Measurements from ENCODE around the gene TBC1D9.

The TBC1D9 gene

DNA sequence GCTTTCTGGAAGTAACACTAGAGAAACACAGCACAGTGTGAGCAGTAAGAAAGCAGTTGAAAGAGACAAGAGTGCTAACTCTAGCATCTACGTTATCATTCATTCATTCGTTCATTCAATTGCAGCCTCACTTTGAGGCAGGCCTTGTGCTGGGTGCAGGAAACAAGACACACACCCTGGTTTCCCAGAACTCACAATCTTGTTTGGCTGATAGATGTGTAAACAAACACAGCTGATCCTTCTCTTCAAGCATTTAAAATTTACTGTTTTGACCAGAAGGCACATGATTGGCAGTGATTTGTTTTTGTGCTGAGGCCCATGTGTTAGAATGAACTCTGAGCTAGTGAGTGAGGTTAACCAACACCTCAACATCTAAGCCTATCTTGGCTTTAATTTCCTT, 20.4 kb upstream of the TBC1D9 start:
- no peak overlapping the region for H3K9ac ChIP-seq (ENCODE audit: low read length)
- no peak overlapping the region for H3K4me3 ChIP-seq (ENCODE audit: low read length)
- H3K27me3 ChIP-seq (ENCODE audit: control insufficient read depth, insufficient read depth, low read length) = no peaks in the 10 kb centered on the region
- no peak overlapping the region for H3K27ac ChIP-seq (ENCODE audit: low read depth, low read length)
- H3K36me3 ChIP-seq (ENCODE audit: control insufficient read depth, insufficient read depth, low read length) = no peaks in the 10 kb centered on the region
- H3K4me1 ChIP-seq (ENCODE audit: control insufficient read depth, insufficient read depth, low read length) = no peaks in the 10 kb centered on the region

DNA sequence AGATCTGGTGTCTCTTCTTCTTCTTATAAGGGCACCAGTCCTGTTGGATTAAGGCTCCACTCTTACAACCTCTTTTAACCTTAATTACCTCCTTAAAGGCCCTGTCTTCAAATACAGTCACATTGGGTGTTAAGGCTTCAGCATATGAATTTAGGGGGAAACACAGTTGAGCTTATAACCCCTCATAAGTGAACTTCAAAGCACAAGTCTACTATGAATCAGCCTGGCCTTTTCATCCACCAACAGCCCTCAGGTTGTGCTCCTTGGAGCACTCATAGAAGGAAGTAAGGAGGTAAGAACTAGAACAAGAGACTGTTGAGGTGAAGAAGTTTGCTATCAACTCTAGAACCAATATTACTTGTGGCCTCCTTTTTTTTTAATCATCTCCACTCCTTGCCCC, 18.8 kb upstream of the TBC1D9 start:
- Histone ChIP-seq H3K27me3 (ENCODE audit: control insufficient read depth, insufficient read depth, low read length) (no peaks in the 10 kb centered on the region), H3K4me1 (ENCODE audit: control insufficient read depth, insufficient read depth, low read length) (no peaks in the 10 kb centered on the region), H3K4me3 (ENCODE audit: low read length) (no peak overlapping the region), H3K27ac (ENCODE audit: low read depth, low read length) (no peak overlapping the region), H3K36me3 (ENCODE audit: control insufficient read depth, insufficient read depth, low read length) (no peaks in the 10 kb centered on the region), H3K9ac (ENCODE audit: low read length) (no peak overlapping the region)

DNA sequence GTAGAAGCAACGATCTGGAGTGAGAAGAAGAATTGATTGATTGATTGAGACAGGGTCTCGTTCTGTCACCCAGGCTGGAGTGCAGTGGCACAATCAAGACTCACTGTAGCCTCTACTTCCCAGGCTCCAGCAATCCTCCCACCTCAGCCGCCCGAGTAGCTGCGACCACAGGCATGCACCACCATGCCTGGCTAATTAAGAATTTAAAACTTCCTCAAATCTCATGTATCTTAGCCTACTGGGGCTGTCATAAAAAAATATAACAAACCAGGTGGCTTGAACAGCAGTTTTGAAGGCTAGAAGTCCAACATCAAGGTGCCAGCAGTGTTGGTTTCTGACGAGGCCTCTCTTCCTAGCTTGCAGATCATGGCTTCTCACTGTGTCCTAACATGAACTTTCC, 18.3 kb upstream of the TBC1D9 start:
- H3K27ac ChIP-seq (ENCODE audit: low read depth, low read length) = no peak overlapping the region
- H3K4me1 ChIP-seq (ENCODE audit: control insufficient read depth, insufficient read depth, low read length) = no peaks in the 10 kb centered on the region
- no peak overlapping the region for H3K9ac ChIP-seq (ENCODE audit: low read length)
- H3K4me3 ChIP-seq (ENCODE audit: low read length) = no peak overlapping the region
- no peaks in the 10 kb centered on the region for H3K36me3 ChIP-seq (ENCODE audit: control insufficient read depth, insufficient read depth, low read length)
- H3K27me3 ChIP-seq (ENCODE audit: control insufficient read depth, insufficient read depth, low read length) = no peaks in the 10 kb centered on the region

DNA sequence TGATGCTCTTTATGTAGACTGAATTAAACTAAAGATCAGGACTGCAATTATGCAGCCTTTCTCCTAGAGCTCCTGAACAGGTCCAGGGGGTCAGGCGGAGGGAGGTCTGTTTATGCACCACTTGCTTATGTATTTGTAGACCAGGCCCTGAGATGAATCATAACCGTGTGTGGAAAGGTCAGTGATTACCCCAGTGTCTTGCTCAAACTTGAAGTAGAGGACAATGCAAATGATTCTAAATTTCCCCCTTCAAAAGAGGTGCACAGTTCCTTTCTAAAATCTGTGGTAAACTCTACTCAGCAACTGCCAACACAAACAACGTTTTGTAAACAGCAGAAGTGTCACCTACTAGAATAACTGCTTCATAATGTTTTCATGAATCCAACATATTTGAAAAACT, 13.0 kb upstream of the TBC1D9 start:
- H3K9ac ChIP-seq (ENCODE audit: low read length) = no peak overlapping the region
- no peaks in the 10 kb centered on the region for H3K27me3 ChIP-seq (ENCODE audit: control insufficient read depth, insufficient read depth, low read length)
- H3K4me3 ChIP-seq (ENCODE audit: low read length) = no peak overlapping the region
- H3K27ac ChIP-seq (ENCODE audit: low read depth, low read length) = no peak overlapping the region
- no peaks in the 10 kb centered on the region for H3K4me1 ChIP-seq (ENCODE audit: control insufficient read depth, insufficient read depth, low read length)
- H3K36me3 ChIP-seq (ENCODE audit: control insufficient read depth, insufficient read depth, low read length) = no peaks in the 10 kb centered on the region

- Histone ChIP-seq H3K27ac (ENCODE audit: low read depth, low read length) (no peak overlapping the region), H3K27me3 (ENCODE audit: control insufficient read depth, insufficient read depth, low read length) (no peaks in the 10 kb centered on the region), H3K4me1 (ENCODE audit: control insufficient read depth, insufficient read depth, low read length) (no peaks in the 10 kb centered on the region), H3K9ac (ENCODE audit: low read length) (no peak overlapping the region), H3K4me3 (ENCODE audit: low read length) (no peak overlapping the region), H3K36me3 (ENCODE audit: control insufficient read depth, insufficient read depth, low read length) (no peaks in the 10 kb centered on the region)
These were observed 8.7 kb upstream of the TBC1D9 start for GRCh38 chr4:140764785-140765392.

DNA sequence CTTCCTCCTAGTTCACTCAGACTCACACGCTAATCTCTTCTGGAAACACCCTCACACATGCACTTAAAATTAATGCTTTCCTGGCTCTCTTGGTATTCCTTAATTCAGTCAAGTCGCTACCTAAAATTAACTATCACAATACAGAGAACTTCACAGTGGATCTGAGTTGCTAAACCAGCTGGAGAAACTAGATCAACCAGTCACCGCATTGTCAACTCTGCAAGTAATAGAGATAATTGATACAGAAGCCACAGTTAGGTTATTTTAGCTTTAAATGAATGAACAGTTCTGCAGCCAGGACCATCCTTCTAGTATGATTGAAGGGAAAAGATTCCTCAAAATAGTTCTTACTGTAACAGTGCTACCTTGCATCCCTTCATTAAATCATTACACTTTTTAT, 6.0 kb upstream of the TBC1D9 start:
- H3K4me3 ChIP-seq (ENCODE audit: low read length) = no peak overlapping the region
- H3K27me3 ChIP-seq (ENCODE audit: control insufficient read depth, insufficient read depth, low read length) = no peaks in the 10 kb centered on the region
- H3K9ac ChIP-seq (ENCODE audit: low read length) = no peak overlapping the region
- no peak overlapping the region for H3K27ac ChIP-seq (ENCODE audit: low read depth, low read length)
- no peaks in the 10 kb centered on the region for H3K36me3 ChIP-seq (ENCODE audit: control insufficient read depth, insufficient read depth, low read length)
- no peaks in the 10 kb centered on the region for H3K4me1 ChIP-seq (ENCODE audit: control insufficient read depth, insufficient read depth, low read length)

DNA sequence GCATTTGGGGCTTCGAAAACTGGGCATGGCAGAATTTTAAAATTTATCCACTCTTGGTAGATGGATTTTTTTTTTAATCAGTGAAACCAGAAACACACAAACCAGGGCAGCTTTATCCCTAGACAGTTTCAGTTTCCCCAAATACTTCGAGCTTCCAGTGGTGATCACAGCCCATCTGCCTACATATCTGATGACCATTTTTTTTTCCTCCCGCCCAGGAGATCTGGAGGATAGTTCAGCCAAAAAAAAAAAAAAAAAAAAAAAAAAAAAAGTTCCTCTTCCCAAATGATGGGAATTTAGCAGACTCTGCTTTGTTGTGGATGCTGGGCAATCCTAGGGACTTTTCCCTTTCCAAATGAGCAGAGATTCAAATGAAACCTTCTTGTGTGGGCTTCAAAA, 1.0 kb upstream of the TBC1D9 start:
- Histone ChIP-seq H3K27me3 (ENCODE audit: control insufficient read depth, insufficient read depth, low read length) (no peaks in the 10 kb centered on the region), H3K9ac (ENCODE audit: low read length) (no peak overlapping the region), H3K4me1 (ENCODE audit: control insufficient read depth, insufficient read depth, low read length) (no peaks in the 10 kb centered on the region), H3K36me3 (ENCODE audit: control insufficient read depth, insufficient read depth, low read length) (no peaks in the 10 kb centered on the region), H3K27ac (ENCODE audit: low read depth, low read length) (no peak overlapping the region), H3K4me3 (ENCODE audit: low read length) (peak overlapping the region; percentile 91)

DNA sequence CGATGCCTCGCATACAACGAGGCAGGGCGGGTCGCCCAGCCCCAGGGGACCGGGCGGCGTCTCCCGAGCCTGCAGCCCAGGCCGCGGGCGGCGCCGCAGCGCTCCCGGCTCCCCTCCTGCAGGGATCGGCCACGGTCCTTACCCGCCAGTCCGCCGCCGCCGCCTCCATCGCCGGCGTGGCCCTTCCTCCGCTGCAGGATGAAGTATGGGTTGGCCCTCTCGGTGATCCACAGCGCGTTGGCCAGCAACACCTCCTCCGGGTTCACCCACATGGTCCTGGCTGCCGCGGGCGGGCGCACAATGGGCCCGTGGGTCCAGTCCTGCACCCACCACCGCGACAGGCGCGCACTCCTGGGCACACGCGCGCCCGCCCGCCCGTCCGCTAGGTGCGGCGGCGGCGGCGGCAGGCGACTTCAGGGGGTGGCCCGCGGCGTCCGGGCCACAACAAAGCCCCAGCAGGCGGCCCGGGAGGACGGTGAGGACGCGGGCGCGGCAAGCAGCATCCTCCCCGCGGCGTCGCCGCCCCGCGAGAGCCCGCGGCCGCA, 339 bp downstream of the TBC1D9 start:
- Histone ChIP-seq H3K27ac (ENCODE audit: low read depth, low read length) (peak overlapping the region; percentile 63), H3K27me3 (ENCODE audit: control insufficient read depth, insufficient read depth, low read length) (no peaks in the 10 kb centered on the region), H3K4me3 (ENCODE audit: low read length) (peak overlapping the region; percentile 91), H3K9ac (ENCODE audit: low read length) (no peak overlapping the region), H3K36me3 (ENCODE audit: control insufficient read depth, insufficient read depth, low read length) (no peaks in the 10 kb centered on the region), H3K4me1 (ENCODE audit: control insufficient read depth, insufficient read depth, low read length) (no peaks in the 10 kb centered on the region)

- H3K36me3 ChIP-seq (ENCODE audit: control insufficient read depth, insufficient read depth, low read length) = no peaks in the 10 kb centered on the region
- H3K4me3 ChIP-seq (ENCODE audit: low read length) = peak overlapping the region; percentile 91
- H3K27ac ChIP-seq (ENCODE audit: low read depth, low read length) = peak overlapping the region; percentile 63
- no peaks in the 10 kb centered on the region for H3K27me3 ChIP-seq (ENCODE audit: control insufficient read depth, insufficient read depth, low read length)
- H3K4me1 ChIP-seq (ENCODE audit: control insufficient read depth, insufficient read depth, low read length) = no peaks in the 10 kb centered on the region
- no peak overlapping the region for H3K9ac ChIP-seq (ENCODE audit: low read length)
These were observed 1.0 kb downstream of the TBC1D9 start for GRCh38 chr4:140754918-140755773.

GRCh38 chr4:140753329-140753728, 2.9 kb downstream of the TBC1D9 start:
- no peaks in the 10 kb centered on the region for H3K36me3 ChIP-seq (ENCODE audit: control insufficient read depth, insufficient read depth, low read length)
- no peak overlapping the region for H3K4me3 ChIP-seq (ENCODE audit: low read length)
- no peaks in the 10 kb centered on the region for H3K27me3 ChIP-seq (ENCODE audit: control insufficient read depth, insufficient read depth, low read length)
- no peak overlapping the region for H3K9ac ChIP-seq (ENCODE audit: low read length)
- no peaks in the 10 kb centered on the region for H3K4me1 ChIP-seq (ENCODE audit: control insufficient read depth, insufficient read depth, low read length)
- no peak overlapping the region for H3K27ac ChIP-seq (ENCODE audit: low read depth, low read length)

DNA sequence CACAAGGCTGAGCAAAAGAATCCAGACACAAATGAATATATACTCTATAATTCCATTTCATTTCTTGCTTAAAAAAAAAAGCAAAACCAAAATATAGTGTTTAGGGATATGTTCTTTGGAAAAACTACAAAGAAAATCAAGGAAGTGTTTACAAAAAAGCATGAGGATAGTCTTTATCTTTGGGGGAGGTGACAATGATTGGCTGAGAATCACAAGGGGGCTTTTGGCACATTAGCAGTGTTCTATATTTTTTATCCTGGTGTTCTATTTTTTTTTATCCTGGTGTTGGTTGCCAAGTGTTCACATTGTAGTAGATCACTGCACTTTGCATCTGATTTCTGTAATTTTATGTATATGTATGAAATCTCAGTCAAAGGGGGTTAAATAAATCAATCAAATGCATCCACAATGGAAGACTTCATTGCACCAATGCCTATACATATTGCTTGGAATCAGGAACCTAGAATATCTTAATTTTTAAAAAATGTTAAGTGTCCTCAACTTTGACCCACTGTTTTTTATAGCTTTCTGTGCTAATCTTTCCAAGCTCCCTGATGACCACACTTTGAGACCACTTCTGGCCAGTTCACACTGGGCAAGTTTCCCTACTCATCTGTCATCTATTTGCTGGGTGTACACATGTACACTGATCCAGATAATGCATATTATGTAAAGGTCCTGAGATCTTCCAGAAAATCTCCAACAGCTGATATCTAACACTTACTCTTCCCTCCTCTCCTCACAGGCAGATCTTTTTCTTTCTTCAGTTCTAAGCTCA, 3.7 kb downstream of the TBC1D9 start:
- no peak overlapping the region for H3K9ac ChIP-seq (ENCODE audit: low read length)
- no peaks in the 10 kb centered on the region for H3K27me3 ChIP-seq (ENCODE audit: control insufficient read depth, insufficient read depth, low read length)
- H3K4me3 ChIP-seq (ENCODE audit: low read length) = no peak overlapping the region
- no peaks in the 10 kb centered on the region for H3K4me1 ChIP-seq (ENCODE audit: control insufficient read depth, insufficient read depth, low read length)
- H3K27ac ChIP-seq (ENCODE audit: low read depth, low read length) = no peak overlapping the region
- no peaks in the 10 kb centered on the region for H3K36me3 ChIP-seq (ENCODE audit: control insufficient read depth, insufficient read depth, low read length)

GRCh38 chr4:140750470-140750869, 5.7 kb downstream of the TBC1D9 start:
- Histone ChIP-seq H3K27me3 (ENCODE audit: control insufficient read depth, insufficient read depth, low read length) (no peaks in the 10 kb centered on the region), H3K36me3 (ENCODE audit: control insufficient read depth, insufficient read depth, low read length) (no peaks in the 10 kb centered on the region), H3K9ac (ENCODE audit: low read length) (no peak overlapping the region), H3K4me3 (ENCODE audit: low read length) (no peak overlapping the region), H3K27ac (ENCODE audit: low read depth, low read length) (no peak overlapping the region), H3K4me1 (ENCODE audit: control insufficient read depth, insufficient read depth, low read length) (no peaks in the 10 kb centered on the region)

Measured in rectal smooth muscle tissue (tissue), 1 donor.